WTC11 (cell line): ENCODE data around the gene NLGN4X.

Experiments
- ATF1 ChIP-seq: sonication (generic); formaldehyde crosslinking; IDR thresholded peaks from 2 replicates; pipeline ENCODE4 v1.8.1; 2023; ENCODE audit warnings: mild to moderate bottlenecking, moderate library complexity, missing genetic modification reagents
- ATF2 ChIP-seq: sonication (generic); formaldehyde crosslinking; IDR thresholded peaks from 2 replicates; pipeline ENCODE4 v1.8.1; 2022; ENCODE audit warnings: low read depth, missing genetic modification reagents, borderline replicate concordance
- CTCF ChIP-seq: fragments of 200-600 bp; IDR thresholded peaks from 2 replicates; pipeline ENCODE4 v1.8.0; 2022; ENCODE audit warnings: antibody characterized with exemption
- NR3C1 ChIP-seq: sonication (generic); formaldehyde crosslinking; conservative IDR thresholded peaks from 2 replicates; pipeline ENCODE4 v1.8.1; 2023; ENCODE audit warnings: low read depth, mild to moderate bottlenecking, missing genetic modification reagents
- OVOL2 ChIP-seq: fragments of 250-450 bp; sonication (Bioruptor Pico); IDR thresholded peaks from 2 replicates; pipeline ENCODE4 v1.9.0; 2021; ENCODE audit warnings: mild to moderate bottlenecking, borderline replicate concordance
- TF ChIP-seq, protein P1 (sequence below): sonication (generic); formaldehyde crosslinking; IDR thresholded peaks from 2 replicates; pipeline ENCODE4 v1.8.1; 2022; ENCODE audit warnings: low read depth, mild to moderate bottlenecking, moderate library complexity, missing genetic modification reagents, borderline replicate concordance

GRCh38 chrX:6015423-6015822 lies 213.2 kb downstream of the NLGN4X start:
- TF ChIP-seq ATF2 (CRISPR knock-in tag) (no peak), ATF1 (no peak), CTCF (no peak), NR3C1 (no peak), OVOL2 (CRISPR knock-in tag) (no peak)
- TF ChIP-seq, protein P1, sequence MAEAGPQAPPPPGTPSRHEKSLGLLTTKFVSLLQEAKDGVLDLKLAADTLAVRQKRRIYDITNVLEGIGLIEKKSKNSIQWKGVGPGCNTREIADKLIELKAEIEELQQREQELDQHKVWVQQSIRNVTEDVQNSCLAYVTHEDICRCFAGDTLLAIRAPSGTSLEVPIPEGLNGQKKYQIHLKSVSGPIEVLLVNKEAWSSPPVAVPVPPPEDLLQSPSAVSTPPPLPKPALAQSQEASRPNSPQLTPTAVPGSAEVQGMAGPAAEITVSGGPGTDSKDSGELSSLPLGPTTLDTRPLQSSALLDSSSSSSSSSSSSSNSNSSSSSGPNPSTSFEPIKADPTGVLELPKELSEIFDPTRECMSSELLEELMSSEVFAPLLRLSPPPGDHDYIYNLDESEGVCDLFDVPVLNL, result no peak
